Left colon (tissue), 2 donors: ENCODE data around the gene DHX34. TPM values are rescaled to one million over a fixed set of nuclear protein-coding genes. Genes with fewer than 3 reads are reported as not detected.

ENCODE experiments used
- ATAC-seq: fragments of 200-7000 bp; cut with Tn5 transposase; one replicate; pipeline ENCODE4 v1.9.1; 2020; ENCODE audit warnings: mild to moderate bottlenecking, moderate library complexity
- DNase-seq, 2 donors: peaks; one replicate each; pipeline ENCODE4 v3.0.0-alpha.2; 2020
- intact Hi-C, 2 donors: fragments of 100-400 bp; cut with DNase I in 1 of 2; cut with micrococcal nuclease in 1 of 2; formaldehyde crosslinking; loops; one replicate each; pipeline versions ENCODE4 v1.11.2 to v1.14.0; 2022; cut with DNase I, micrococcal nuclease
- total RNA-seq, 2 donors: library from RNA; stranded (reverse); fragmentation: NEBNext Ultra II Directional; extraction: Animal tissue kit (Norgen Biotek cat#: 25700); gene quantifications; one replicate each; pipeline ENCODE4 v1.2.1, GENCODE V29; 2021
- donor health status: DM: no; HTN: no; CAD: no.
- donor health status: DM: yes; HTN: yes; CAD: no.

DHX34 gene
- total RNA-seq, 2 donors from 2014 or later = 8.5 to 10.6 TPM

DNA sequence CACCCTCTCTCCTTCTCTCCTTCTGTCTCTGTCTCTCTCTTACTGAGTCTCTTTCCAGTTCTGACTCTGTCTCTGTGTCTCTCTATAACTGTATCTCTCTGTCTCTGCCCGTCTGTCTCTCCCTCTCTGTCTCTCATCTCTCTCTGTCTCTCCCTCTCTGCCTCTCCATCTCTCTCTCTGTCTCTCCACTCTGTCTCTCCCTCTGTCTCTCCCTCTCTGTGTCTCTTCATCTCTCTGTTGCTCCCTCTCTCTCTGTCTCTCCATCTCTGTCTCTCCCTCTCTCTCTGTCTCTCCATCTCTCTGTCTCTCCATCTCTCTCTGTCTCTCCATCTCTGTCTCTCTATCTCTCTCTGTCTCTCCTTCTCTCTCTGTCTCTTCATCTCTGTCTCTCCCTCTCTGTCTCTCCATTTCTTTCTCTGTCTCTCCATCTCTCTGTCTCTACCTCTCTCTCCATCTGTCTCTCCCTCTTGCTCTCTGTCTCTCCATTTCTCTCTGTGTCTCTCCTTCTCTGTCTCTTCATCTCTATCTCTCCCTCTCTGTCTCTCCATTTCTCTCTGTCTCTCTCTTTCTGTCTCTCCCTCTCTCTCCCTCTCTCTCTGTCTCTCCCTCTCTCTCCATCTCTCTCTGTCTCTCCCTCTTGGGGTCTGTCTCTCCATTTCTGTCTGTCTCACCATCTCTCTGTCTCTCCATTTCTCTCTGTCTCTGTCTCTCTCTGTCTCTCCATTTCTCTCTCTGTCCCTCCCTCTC lies 73.5 kb downstream of the DHX34 start:
- ATAC-seq (no peak), DNase-seq (no peak)
- intact Hi-C loops = loop anchor here in 1 of 2 donors (10.0 kb wide), 1 partner anchor 128 kb away; no protein-coding TSS in a partner anchor

- intact Hi-C loops = loop anchor here in 1 of 2 donors (10.0 kb wide), 1 partner anchor 129 kb away; no protein-coding TSS in a partner anchor
- no peak for ATAC-seq
- no peak for DNase-seq
Observed at GRCh38 chr19:47423203-47423882, 74.2 kb downstream of the DHX34 start.

DNA sequence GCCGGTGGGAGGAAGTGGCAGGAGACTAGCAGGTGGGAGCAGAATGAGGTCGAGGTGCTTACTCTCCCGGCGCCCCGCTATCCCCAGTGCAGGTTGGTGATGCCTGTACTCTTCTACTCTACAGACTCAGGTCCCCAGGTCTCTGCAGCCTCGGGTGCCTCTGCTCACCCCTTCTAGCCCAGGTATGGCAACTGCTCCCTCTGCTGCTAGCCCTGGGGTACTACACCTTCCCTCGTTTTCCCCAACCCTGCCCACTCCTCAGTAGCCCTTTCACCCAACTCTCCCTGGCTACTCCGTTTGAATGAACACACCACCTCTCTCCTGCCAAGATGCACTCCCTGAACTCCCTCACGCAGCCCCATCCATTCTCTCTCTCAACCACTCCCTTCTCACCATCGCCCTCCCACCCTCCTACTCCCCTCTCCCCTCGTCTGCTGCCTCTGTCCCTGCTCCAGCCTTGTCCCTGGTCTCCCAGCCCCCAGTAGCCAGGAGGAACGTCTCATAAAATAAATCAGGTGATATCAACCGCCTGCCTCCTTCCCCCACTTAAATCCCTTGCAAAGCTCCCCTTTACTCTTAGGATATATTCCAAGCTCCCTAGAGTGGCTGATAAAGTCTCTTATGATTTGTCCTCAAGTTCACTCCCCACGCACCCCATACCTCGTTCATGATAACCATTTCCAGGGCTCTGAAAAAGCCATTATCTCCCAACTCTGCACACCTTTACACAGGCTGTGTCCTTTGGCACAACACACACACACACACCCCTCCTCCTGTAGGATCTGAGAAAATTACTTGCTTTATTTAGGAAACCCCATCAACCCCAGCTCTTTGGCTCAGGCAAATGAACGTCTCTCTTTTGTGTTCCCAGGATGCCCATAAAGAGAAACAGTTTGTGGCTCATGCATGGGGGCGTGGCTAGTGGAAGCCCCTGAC lies 78.4 kb downstream of the DHX34 start:
- ATAC-seq (peak; percentile 59), DNase-seq (peak in 1 of 2 donors; percentile 53)
- intact Hi-C loops = loop anchor here in 1 of 2 donors (10.0 kb wide), 1 partner anchor 133 kb away; no protein-coding TSS in a partner anchor

DNA sequence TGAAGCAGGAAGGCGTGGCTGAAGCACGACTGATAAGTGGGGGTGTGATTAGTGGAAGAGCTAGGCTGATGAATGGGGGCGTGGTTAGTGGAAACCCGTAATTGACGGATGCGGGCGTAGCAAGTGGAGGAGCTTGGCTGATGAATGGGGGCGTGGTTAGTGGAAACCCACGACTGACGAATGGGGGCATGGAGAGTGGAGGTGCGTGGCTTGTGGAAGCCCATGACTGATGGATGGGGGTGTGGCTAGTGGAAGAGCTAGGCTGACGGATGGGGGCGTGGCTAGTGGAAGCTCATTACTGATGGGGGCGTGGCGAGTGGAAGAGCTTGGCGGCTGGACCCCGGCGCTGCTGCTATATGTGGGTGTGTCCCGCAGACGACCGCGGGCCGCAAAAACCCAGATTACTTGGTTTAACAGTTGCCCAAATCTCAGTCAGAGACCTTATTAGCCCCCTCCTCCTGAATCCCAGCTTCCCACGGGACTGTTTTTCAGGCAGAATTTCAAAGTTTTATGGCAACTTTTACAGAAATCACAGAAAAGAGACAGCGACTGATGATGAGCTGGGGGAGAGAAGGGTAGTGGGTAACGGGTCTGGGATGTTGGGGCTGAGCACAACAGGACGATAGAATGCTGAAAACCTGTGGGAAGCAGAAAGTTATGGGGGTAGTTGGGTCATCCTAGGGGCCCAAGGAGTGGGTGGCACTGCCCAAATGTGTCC lies 79.2 kb downstream of the DHX34 start:
- DNase-seq = peak; percentile 80 to 87
- intact Hi-C loops = loop anchor here in 1 of 2 donors (10.0 kb wide), 1 partner anchor 134 kb away; no protein-coding TSS in a partner anchor

GRCh38 chr19:47429140-47429793 lies 80.2 kb downstream of the DHX34 start:
- intact Hi-C loops = loop anchor here in 1 of 2 donors (10.0 kb wide), 1 partner anchor 134 kb away; no protein-coding TSS in a partner anchor
- DNase-seq = no peak
- ATAC-seq = no peak

More for the DNA sequence above, 79.2 kb downstream of the DHX34 start:
- peak; percentile 56 for ATAC-seq

- intact Hi-C loops = loop anchor here in 1 of 2 donors (5.0 kb wide), 1 partner anchor 267 kb away; no protein-coding TSS in a partner anchor
- DNase-seq (peak; percentile 66 to 70), ATAC-seq (peak; percentile 89)
Observed at GRCh38 chr19:47430041-47430802, 81.1 kb downstream of the DHX34 start.

- ATAC-seq (no peak), DNase-seq (no peak)
- intact Hi-C loops = loop anchor here in 1 of 2 donors (5.0 kb wide), 1 partner anchor 265 kb away; no protein-coding TSS in a partner anchor
Observed at GRCh38 chr19:47432091-47432490, 83.0 kb downstream of the DHX34 start.

Other genes starting within 250 kb of the DHX34 start
- 10 to 100 TPM; 45.8 to 47.0 TPM for gene ZC3H4, start 235.5 kb upstream of the DHX34 start, total RNA-seq
- gene SAE1, start 218.5 kb upstream of the DHX34 start, total RNA-seq = 10 to 100 TPM; 58.4 to 60.7 TPM
- gene BBC3, start 118.1 kb upstream of the DHX34 start, total RNA-seq = 10 to 100 TPM; 18.9 to 32.9 TPM
- 10 to 100 TPM; 28.0 to 36.7 TPM for gene CCDC9, start 92.8 kb upstream of the DHX34 start, total RNA-seq
- 10 to 100 TPM; 13.9 to 14.1 TPM for gene INAFM1, start 74.4 kb upstream of the DHX34 start, total RNA-seq
- 1 to 10 TPM; 5.0 to 8.8 TPM for gene C5AR1, start 39.5 kb upstream of the DHX34 start, total RNA-seq
- gene C5AR2, start 17.1 kb upstream of the DHX34 start, total RNA-seq = 1 to 10 TPM in 1 of 2 donors, under 1 TPM in 1; 0.46 to 2.3 TPM
- gene MEIS3, start 70.2 kb downstream of the DHX34 start, total RNA-seq = 1 to 10 TPM; 2.5 to 2.7 TPM
- 1 to 10 TPM in 1 of 2 donors, under 1 TPM in 1; 0.09 to 2.2 TPM for gene SLC8A2, start 122.6 kb downstream of the DHX34 start, total RNA-seq
- 1 to 10 TPM; 4.6 to 6.0 TPM for gene KPTN, start 134.9 kb downstream of the DHX34 start, total RNA-seq
- 100 to 1,000 TPM; 122 to 130 TPM for gene NAPA, start 165.7 kb downstream of the DHX34 start, total RNA-seq
- under 1 TPM in 1 of 2 donors, not detected in 1; 0.11 TPM for gene ZNF541, start 223.8 kb downstream of the DHX34 start, total RNA-seq